Measurements from ENCODE around the gene NUCB1.

Gene NUCB1

DNA sequence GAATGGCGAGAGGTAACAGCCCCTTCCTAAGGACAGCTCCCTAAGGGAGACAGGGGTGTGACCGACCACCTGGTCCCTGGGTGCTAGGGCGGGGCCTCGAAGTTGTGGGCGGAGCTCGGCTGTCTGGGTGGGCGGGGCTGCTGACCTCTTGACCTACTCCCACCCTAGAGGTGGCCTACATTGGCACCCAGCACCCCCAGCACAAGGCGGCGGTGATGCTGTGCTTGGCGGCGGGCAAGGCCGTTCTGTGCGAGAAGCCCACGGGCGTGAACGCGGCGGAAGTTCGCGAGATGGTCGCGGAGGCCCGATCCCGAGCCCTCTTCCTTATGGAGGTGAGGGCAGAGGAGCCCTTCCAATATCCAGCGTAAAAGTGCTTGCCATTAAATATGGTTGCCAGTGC is 35.8 kb downstream of the NUCB1 start:
- DNase-seq, result no peak

DNA sequence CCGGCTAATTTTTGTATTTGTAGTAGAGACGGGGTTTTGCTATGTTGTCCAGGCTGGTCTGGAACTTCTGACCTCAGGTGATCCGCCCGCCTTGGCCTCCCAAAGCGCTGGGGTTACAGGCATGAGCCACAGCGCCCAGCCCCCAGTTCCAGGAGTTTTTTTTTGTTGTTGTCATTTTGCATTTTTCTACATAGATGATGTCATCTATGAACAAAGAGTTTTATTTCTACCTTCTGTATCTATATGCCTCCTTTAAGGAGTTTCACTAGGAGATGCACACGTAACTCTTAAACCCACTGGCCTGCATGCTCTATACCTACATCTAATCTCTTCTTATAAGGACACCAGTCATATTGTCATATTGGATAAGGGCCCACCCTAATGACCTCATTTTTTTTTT is 38.1 kb downstream of the NUCB1 start:
- DNase-seq, result no peak

DNA sequence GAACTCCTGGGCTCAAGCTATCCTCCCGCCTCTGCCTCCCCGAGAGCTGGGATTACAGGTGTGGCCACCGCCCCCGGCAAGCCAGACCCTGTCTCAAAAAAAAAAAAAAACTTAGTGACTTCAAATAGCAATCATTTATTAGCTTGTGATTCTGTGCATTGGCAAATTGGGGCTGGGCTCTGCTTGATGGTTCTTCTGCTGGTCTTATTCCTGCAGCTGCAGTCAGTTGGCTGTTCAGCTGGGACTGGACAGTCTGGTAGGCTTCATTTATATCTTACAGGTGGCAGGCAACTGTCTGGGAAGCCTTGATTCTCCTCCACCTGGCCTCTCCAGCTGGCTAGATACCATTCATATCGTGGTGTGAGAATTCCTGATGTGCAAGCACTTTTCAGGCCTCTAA is 40.8 kb downstream of the NUCB1 start:
- DNase-seq, result no peak

DNA sequence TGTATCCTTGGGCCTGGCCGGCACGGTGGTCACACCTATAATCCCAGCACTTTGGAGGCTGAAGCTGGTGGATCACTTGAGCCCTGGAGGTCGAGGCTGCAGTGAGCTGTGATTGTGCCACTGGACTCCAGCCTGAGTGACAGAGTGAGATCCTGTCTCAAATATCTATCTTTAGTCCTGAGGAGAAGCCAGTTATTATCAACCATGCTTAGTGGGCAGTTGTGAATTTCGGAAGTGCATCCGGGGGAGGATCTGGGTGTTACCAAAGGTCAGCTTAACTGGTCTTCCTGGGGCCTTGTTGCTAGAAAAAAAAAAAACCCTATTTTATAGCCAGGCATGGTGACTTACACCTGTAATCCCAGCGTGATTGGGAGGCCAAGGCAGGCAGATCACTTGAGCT is 43.0 kb downstream of the NUCB1 start:
- no peak for DNase-seq

DNA sequence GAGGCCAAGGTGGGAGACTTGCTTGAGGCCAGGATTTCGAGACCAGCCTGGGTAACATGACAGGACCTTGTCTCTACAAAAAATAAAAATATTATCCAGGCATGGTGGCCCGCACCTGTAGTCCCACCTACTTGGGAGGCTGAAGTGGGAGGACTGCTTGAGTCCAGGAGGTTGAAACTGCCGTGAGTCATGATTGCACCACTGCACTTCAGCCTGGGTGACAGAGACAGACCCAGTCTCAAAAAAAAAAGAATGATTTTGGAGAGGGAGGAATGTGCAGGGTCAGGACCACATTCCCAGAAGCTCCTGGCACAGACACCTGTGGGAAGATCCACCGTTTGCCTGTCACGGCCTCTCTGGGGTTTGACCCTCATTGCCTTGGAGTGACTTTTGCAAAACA is 45.3 kb downstream of the NUCB1 start:
- no peak for DNase-seq

DNA sequence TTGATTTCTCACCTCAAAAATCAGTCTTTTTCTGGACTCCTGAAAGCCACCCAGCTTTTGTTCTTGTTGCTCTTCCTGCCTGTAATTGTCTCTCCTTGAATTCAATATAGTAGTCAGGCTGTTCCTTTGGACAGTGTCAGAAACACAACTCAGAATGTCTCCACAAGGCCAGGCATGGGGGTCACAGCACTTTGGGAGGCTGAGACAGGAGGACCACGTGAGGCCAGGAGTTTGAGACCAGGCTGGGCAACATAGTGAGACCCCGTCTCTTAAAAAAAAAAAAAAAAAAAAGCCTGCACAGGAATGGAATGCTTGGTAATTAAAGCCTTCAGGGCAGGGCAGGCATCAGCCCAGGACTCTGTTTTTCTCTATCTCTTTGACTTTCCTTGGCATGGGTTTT is 45.7 kb downstream of the NUCB1 start:
- DNase-seq, result no peak

DNA sequence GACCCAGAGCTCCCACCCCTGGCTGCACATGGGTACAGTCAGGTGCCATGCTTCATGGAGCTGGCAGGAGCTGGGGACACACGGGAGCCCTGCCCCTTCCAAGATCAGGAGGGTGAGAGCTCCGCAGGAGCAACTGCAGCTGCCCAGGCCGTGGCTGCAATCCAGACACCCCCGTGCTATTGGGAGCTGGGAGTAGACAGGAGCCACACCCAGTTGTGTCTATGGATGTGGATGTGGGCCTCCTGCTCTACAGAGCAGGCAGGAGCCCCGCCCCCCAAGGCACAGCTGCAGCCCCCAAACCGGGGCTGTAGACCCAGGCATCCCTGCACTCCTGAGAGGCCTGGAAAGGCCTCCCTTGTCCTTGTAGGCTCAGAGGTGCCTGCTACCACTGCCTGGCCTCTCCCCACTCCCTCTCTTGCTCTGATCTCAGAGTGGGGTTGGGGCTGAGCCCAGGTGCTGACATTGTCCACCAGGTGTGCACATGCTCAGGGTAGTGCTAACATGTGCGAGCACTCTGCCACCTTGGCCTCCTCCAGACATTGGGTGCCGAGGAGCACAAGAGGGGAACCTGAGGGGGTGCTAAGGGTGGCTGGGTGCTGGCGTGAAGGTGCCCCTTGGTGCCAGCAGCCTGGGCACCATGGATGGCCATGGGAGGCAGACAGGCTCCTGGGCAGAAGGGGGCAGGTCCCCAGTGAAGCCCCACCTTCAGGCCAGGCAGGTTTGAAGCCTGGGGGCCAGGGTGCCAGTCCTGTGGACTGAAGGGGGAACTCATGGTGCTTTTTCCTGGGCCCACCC is 46.5 kb downstream of the NUCB1 start:
- DNase-seq, result no peak

DNA sequence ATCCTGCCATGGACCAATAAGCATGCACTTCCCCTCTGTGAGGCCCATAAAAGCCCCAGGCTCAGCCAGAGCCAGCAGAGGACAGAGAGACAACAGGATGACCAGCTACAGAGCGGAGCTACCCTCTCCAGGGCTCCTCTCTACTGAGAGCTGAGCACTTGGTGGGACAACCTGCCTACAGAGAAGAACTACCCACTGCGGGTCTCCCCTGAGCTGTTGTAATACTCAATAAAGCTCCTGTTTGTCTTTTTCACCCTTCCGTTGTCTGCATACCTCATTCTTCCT is 47.1 kb downstream of the NUCB1 start:
- no peak for DNase-seq

DNA sequence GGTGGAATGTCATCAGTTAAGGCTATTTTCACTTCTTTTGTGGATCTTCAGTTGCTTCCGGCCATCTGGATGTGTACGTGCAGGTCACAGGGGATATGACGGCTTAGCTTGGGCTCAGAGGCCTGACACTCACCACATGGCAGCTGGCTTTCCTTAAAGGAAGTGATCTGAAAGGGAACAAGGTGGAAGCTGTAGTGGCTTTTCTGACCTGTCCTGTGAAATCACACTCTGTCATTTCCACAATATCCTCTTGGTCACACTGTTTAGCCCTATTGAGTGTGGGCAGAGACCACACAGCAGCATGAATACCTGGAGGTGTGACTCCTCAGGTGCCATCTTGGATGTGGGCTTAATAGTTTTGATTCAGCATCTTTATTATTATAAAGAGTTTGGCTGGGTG is 50.0 kb downstream of the NUCB1 start:
- no peak for DNase-seq

DNA sequence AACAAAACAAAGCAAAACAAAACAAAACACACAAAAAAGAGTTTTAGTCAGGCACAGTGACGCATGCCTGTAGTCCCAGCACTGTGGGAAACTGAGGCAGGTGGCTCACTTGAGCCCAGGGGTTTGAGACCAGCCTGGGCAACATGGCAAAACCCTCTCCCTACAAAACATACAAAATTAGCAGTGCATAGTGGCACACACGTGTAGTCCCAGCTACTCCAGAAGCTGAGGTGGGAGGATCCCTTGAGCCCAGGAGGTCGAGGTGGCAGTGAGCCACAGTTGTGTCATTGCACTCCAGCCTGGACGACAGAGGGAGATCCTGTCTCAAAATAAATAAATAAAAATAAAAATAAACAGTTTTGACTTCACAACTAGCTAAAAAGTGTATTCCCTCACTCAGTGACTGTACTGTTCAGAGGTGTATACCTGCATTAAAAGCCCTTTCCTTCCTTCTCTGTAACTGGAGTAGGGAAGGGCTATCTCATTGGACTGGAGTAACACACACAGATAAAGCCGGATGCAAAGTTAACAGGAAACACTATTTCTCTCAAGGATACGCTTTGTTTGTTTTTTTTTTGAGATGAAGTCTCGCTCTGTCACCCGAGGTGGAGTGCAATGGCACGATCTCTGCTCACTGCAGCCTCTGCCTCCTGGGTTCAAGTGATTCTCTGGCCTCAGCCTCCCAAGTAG is 50.9 kb downstream of the NUCB1 start:
- no peak for DNase-seq

DNA sequence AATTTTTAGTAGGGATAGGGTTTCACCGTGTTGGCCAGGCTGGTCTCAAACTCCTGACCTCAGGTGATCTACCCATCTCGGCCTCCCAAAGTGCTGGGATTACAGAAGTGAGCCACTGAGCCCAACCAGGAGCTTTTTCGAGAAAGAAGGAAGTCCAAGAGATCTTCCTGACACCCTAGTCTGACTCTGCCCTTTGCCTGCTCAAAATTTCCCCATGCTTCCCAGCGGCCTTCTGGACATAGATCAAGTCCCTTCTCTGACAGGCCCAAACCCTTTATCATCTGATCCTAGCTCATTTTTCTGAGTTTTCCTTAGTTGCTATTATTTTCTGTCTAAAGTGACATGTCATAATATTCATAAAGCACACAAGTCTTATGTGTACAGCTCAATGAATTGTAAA is 53.0 kb downstream of the NUCB1 start:
- DNase-seq, result no peak

DNA sequence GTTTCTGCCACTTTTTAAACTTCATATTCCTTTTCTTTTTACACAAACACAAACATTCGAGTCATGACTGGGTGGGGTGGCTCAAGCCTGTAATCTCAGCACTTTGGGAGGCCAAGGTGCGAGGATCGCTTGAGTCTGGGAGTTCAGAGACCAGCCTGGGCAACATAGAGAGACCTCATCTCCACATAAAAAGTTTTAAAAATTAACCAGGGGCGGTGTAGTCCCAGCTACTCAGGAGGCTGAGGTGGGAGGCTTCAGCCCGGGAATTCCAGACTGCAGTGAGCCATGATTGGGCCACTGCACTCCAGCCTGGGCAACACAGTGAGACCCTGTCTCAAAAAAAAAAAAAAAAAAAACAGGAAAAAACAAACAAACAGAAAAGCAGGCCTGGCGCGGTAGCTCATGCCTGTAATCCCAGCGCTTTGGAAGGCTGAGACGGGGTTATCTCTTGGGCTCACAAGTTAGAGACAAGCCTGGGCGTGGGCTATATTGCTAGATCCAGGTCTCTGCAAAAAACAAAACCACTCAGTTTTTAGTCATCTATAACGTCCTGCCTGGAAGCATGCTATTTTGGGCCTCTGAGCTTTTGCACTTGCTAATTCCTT is 54.0 kb downstream of the NUCB1 start:
- no peak for DNase-seq

DNA sequence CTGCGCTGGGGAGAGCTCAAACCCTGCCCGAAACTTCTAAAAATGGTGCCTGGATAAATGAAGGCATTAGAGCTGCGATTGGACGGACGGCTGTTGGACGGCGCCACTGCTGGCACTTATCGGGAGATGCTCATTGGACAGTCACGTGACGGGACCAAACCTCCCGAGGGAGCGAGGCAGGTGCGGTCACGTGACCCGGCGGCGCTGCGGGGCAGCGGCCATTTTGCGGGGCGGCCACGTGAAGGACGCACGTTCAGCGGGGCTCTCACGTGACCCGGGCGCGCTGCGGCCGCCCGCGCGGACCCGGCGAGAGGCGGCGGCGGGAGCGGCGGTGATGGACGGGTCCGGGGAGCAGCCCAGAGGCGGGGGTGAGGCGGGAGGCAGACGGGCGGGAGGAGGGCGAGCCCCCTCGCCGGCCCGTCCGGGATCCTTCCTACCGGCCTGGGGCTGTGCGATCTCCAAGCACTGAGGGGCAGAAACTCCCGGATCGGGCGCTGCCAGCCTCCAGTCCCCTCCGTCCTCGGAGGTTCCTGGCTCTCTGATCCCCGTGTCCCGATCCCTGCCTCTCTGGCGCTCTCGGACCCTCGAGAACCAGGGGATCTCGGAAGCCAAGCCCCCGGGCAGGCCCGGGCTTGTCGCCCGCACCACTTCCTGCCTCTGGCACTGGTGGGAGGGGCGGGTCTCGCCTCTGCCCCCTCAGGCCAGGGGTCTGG is 54.6 kb downstream of the NUCB1 start, which contains the start of gene BAX:
BAX (plus strand) TSS at position 281 of the 713 bp plus-strand sequence; CDS start at position 335, 54 bp downstream.
- DNase-seq, result peak; percentile 84

DNA sequence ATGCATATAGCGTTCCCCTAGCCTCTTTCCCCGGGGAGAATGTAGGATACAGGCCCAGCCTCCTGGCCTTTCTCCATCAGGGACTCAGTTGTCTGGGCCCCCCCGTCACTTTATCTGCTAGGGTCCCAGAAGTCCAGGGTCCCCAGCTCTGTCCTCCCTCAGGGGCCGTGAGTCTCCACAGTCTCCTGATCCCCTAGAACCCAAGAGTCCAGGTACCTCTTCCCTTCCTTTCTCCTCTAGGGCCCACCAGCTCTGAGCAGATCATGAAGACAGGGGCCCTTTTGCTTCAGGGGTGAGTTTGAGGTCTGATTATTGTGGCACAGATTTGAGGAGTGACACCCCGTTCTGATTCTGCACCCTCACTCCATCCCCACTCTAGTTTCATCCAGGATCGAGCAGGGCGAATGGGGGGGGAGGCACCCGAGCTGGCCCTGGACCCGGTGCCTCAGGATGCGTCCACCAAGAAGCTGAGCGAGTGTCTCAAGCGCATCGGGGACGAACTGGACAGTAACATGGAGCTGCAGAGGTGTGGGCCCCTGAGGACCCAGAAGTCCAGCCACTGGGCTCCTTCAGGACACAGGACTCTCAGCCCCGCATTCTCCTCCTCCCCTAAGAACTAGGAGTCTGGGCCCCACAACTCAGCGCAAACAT is 55.3 kb downstream of the NUCB1 start:
- no peak for DNase-seq

DNA sequence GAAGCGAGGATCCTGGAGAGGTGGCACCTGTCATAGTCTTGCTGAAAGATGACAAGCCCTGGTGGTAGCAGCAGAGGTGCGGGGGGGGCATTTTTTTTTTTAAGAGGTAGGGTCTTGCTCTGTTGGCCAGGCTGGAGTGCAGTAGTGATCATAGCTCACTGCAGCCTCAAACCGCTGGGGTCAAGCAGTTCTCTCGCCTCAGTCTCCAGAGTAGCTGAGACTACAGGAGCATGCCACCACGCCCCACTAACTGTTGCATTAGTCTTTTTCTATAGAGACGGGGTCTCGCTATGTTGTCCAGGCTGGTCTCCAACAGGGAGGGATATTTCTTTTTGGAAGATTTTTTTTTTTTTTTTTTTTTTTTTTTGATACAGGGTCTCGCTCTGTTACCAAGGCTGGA is 57.9 kb downstream of the NUCB1 start:
- no peak for DNase-seq

DNA sequence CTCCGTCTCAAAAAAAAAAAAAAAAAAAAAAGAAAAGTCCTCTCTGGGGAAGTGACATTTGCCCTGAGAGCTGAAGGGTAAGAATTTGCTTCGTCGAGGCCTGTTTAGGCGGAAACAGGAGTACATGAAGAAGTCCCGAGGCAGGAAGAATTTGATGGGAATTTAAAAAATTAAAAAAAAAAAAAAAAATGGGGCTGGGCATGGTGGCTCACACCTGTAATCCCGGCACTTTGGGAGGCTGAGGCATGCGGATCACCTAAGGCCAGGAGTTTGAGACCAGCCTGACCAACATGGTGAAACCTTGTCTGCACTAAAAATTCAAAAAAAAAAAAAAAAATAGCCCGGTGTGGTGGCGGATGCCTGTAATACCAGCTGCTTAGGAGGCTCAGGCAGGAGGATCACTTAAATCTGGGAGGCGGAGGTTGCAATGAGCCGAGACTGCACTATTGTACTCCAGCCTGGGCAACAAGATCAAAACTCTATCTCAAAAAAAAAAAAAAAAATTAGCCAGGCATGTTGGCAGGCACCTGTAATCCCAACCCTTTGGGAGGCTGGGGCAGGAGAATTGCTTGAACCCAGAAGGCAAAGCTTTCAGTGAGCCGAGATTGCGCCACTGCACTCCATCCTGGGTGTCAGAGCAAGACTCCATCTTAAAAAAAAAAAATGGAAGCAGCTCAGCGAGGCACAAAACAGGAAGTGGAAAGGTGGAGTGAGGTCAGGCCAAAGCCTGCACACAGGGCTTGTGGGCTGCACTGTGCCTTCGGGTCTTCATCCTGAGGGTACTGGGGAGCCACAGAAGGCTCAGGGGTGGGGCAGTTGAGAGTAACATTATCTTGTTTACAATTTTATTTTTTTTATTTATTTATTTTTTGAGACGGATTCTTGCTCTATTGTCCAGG is 59.5 kb downstream of the NUCB1 start:
- DNase-seq, result no peak

DNA sequence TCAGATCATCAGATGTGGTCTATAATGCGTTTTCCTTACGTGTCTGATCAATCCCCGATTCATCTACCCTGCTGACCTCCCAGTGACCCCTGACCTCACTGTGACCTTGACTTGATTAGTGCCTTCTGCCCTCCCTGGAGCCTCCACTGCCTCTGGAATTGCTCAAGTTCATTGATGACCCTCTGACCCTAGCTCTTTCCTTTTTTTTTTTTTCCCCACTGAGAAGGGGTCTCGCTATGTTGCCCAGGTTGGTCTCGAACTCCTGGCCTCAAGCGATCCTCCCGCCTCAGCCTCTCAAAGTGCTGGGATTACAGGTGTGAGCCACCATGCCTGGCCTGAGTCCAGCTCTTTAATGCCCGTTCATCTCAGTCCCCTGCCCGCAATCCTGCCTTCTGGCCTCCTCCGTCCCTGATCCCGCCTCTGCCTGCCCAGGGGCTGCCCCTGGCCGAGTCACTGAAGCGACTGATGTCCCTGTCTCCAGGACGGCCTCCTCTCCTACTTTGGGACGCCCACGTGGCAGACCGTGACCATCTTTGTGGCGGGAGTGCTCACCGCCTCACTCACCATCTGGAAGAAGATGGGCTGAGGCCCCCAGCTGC is 61.0 kb downstream of the NUCB1 start:
- DNase-seq, result no peak

DNA sequence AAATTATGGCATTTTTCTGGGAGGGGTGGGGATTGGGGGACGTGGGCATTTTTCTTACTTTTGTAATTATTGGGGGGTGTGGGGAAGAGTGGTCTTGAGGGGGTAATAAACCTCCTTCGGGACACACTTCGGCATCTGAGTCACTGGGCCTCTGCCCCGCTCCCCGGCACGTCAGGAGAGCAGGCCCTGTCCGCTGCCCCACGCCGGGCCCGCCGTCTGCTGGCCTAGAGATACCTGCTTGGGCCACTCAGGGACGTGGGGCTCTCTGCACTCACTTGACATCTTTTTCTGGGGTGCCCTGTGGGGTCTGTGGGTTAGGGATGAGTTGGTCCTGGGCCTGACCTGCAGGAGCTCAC is 61.5 kb downstream of the NUCB1 start:
- no peak for DNase-seq

DNA sequence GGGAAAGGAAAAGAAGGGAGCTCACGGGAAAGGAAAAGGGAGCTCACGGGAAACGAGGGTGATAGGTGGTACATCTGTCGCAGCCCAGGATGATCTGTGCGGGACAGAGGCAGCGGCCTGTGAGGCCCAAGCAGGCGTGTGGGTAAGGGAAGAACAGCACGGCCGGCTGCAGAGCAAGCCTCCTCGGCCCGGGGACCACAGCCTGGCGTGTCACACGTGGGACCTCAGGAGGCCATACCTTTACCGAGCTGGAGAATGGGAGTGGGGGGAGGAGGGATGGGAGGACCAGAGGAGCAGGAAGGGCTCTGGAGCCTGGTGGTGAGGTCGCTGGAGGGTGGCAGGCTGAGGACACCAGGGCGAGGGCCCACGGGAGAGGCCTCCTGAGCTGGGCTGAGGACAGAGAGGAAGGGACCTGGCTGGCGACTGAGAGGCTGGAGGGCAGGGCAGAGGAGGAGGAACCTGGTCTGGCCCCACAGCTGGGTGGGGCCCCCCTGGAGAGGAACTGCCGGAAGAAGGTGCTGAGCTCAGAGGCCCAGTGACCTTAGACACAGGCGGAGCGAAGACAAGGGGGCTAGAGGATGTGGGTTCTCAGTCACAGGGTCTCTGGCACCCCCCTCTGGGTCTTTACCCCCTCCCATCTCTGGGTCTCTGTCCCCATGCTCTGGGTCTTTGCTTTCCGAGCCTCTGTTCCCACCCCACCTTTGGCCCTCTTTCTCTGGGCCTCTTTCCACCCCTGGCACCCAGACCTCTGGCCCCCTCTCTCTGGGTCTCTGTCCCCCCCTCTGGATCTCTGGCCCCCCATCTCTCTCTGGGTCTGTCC is 62.1 kb downstream of the NUCB1 start:
- no peak for DNase-seq

DNA sequence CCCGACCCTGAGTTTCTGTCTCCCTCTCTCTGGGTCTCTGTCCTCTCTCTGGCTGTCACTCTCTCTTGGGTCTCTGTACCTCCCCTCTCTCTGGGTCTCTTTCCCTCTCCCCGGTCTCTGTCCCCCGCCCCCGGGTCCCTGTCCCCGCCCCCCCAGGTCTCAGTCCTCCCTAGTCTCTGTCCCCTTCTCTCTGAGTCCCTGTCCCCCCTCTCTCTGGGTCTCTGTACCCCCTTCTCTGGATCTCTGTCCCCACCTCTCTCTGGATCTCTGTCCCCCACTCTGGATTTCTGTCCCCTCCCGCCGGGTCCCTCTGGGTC is 62.7 kb downstream of the NUCB1 start:
- no peak for DNase-seq

All from NCI-H1417 treated with DMSO at 0.1 percent for 48 hours (cell line).